ENCODE results near the gene B3GLCT. TPM values are rescaled to one million over a fixed set of nuclear protein-coding genes. Genes with fewer than 3 reads are reported as not detected.

B3GLCT gene
- total RNA-seq, 8 experiments from 2014 or later = 4.1 to 35.7 (median 7.8) TPM

- ATAC-seq (replicated peaks in 6 of 8) = peak in 2 of 8 experiments; percentile 28 to 33
- WGBS, 10 experiments = 7 to 91% (median 27%) methylated on average over 3 to 7 of the region's 24 CpGs; no CpG with 5 or more reads in 4 of the 10 experiments
- in situ Hi-C loops (cut with MboI; ENCODE audit: low pct_unique_long_range_greater_than_20kb in 2 of 9, low sequenced_read_pairs in 9 of 9, unreplicated experiment in 9 of 9) = no loop called here
- H3K27ac ChIP-seq = no peak overlapping the region
- no peaks in the 10 kb centered on the region for H3K4me1 ChIP-seq (replicated peaks in 1 of 2)
- no peak overlapping the region for H3K4me3 ChIP-seq
These were observed 152.7 kb downstream of the B3GLCT start for GRCh38 chr13:31352467-31352866.

DNA sequence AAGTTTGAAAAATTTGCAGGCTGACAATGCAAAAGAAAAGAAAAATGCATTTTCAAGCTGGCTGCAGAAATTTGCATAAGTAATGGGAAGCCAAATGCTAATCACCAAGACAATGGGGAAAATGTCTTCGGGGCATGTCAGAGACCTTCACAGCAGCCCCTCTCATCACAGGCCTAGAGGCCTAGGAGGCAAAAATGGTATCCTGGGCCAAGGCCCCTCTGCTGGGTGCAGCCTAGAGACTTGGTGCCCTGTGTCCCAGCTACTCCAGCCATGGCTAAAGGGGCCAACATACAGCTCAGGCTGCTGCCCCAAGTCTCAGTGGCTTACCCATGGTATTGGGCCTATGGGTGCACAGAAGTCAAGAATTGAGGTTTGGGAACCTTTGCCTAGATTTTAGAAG is 155.2 kb downstream of the B3GLCT start:
- no peak for ATAC-seq (replicated peaks in 6 of 8)
- H3K4me3 ChIP-seq = no peak overlapping the region
- no peaks in the 10 kb centered on the region for H3K4me1 ChIP-seq (replicated peaks in 1 of 2)
- 43 to 100% (median 75%) methylated on average over 1 of the region's 1 CpG; no CpG with 5 or more reads in 5 of the 10 experiments for WGBS, 10 experiments
- H3K27ac ChIP-seq = no peak overlapping the region
- in situ Hi-C loops (cut with MboI; ENCODE audit: low pct_unique_long_range_greater_than_20kb in 2 of 9, low sequenced_read_pairs in 9 of 9, unreplicated experiment in 9 of 9) = no loop called here

DNA sequence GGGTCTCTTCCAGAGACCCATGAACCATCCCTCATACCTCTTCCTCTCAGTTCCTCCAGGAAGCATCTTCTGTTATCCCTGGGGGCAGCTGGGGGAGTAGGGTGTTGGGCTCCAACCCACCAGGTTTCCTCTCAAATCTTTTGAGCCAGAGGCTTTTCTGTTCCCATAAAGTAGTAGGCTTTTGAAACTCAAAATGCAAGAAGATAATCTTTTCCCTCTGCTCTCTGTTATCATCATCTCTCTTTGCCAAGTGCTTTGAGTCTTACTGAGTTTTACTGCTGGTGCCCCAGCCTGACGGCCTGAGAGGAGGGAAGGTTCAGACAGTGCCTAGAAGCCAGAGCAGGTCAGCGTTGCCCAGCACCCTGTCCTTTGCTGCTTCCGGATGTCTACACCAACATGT is 157.2 kb downstream of the B3GLCT start:
- in situ Hi-C loops (cut with MboI; ENCODE audit: low pct_unique_long_range_greater_than_20kb in 2 of 9, low sequenced_read_pairs in 9 of 9, unreplicated experiment in 9 of 9) = no loop called here
- no peaks in the 10 kb centered on the region for H3K4me1 ChIP-seq (replicated peaks in 1 of 2)
- no peak overlapping the region for H3K27ac ChIP-seq
- H3K4me3 ChIP-seq = no peak overlapping the region
- ATAC-seq (replicated peaks in 6 of 8) = no peak
- 20 to 100% (median 86%) methylated on average over 1 to 3 of the region's 3 CpGs; no CpG with 5 or more reads in 2 of the 10 experiments for WGBS, 10 experiments

DNA sequence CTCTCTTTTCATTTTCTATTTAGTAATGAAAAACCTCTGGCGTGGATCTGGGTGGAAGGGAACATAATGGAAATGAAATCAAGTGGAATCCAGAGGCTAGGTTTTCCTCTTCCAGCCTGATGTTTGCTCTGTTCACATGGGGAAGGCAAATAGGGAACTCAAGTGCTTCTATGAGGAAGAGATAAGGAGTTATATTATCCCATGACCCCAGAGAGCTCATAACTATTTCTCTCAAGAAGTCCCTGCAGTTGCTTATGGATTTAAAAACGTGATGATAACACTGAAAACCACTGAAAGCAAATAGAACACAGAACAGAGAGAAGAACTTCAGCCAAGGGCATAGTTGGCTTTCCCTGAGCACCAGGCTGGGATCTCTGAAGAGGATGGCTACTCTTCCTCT is 157.8 kb downstream of the B3GLCT start:
- in situ Hi-C loops (cut with MboI; ENCODE audit: low pct_unique_long_range_greater_than_20kb in 2 of 9, low sequenced_read_pairs in 9 of 9, unreplicated experiment in 9 of 9) = no loop called here
- no peak for ATAC-seq (replicated peaks in 6 of 8)
- no peak overlapping the region for H3K27ac ChIP-seq
- no peak overlapping the region for H3K4me3 ChIP-seq
- 0 to 100% (median 25%) methylated on average over 1 to 2 of the region's 2 CpGs for WGBS, 10 experiments
- no peaks in the 10 kb centered on the region for H3K4me1 ChIP-seq (replicated peaks in 1 of 2)

DNA sequence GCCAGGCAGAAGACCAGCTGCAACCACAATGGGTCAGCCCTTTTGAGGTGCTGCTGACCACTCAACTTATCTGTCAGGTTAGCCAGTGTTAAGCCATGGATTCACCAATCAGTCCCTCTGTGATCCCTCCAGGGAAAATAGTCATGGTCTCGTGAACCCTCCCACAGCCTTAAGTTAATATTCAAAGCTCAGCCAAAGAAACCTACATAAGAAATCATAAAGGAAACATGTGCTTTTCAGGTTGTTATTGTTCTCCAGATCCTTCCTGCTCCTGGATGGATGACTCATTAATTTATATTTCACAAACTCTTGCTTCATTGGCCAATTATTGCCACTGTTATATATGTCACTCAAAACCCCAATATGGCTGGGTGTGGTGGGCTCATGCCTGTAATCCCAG is 161.9 kb downstream of the B3GLCT start:
- 33 to 100% (median 67%) methylated on average over 1 of the region's 1 CpG; no CpG with 5 or more reads in 6 of the 10 experiments for WGBS, 10 experiments
- in situ Hi-C loops (cut with MboI; ENCODE audit: low pct_unique_long_range_greater_than_20kb in 2 of 9, low sequenced_read_pairs in 9 of 9, unreplicated experiment in 9 of 9) = no loop called here
- ATAC-seq (replicated peaks in 6 of 8) = no peak
- Histone ChIP-seq H3K4me1 (replicated peaks in 1 of 2) (no peaks in the 10 kb centered on the region), H3K4me3 (no peak overlapping the region), H3K27ac (no peak overlapping the region)

GRCh38 chr13:31365630-31366029 is 165.9 kb downstream of the B3GLCT start:
- 25 to 100% (median 58%) methylated on average over 1 to 4 of the region's 4 CpGs; no CpG with 5 or more reads in 2 of the 10 experiments for WGBS, 10 experiments
- in situ Hi-C loops (cut with MboI; ENCODE audit: low pct_unique_long_range_greater_than_20kb in 2 of 9, low sequenced_read_pairs in 9 of 9, unreplicated experiment in 9 of 9) = no loop called here
- Histone ChIP-seq H3K27ac (no peak overlapping the region), H3K4me1 (replicated peaks in 1 of 2) (no peaks in the 10 kb centered on the region), H3K4me3 (no peak overlapping the region)
- no peak for ATAC-seq (replicated peaks in 6 of 8)

DNA sequence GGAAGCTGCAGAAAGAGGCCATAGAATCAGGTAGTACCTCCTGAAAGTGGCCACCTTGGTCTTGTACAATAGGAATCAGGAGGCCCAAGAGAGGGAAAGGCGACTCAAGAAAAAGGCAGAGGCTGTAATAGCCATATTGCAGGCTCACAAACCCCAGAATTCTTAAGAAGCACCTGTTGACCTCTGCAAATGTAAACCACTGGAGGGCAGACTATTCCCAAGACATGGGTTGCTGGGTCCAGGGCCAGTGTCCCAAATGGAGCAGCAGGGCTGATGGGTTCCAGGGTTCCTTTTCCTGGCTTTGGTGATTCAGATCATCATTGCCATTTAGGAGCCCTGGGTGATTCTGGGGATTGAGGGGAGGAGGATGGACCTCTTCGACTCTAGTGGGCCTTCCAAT is 167.6 kb downstream of the B3GLCT start:
- Histone ChIP-seq H3K4me3 (no peak overlapping the region), H3K27ac (no peak overlapping the region), H3K4me1 (replicated peaks in 1 of 2) (no peaks in the 10 kb centered on the region)
- no peak for ATAC-seq (replicated peaks in 6 of 8)
- in situ Hi-C loops (cut with MboI; ENCODE audit: low pct_unique_long_range_greater_than_20kb in 2 of 9, low sequenced_read_pairs in 9 of 9, unreplicated experiment in 9 of 9) = no loop called here
- WGBS, 10 experiments = 0 to 100% (median 100%) methylated on average over 1 of the region's 2 CpGs; no CpG with 5 or more reads in 7 of the 10 experiments

DNA sequence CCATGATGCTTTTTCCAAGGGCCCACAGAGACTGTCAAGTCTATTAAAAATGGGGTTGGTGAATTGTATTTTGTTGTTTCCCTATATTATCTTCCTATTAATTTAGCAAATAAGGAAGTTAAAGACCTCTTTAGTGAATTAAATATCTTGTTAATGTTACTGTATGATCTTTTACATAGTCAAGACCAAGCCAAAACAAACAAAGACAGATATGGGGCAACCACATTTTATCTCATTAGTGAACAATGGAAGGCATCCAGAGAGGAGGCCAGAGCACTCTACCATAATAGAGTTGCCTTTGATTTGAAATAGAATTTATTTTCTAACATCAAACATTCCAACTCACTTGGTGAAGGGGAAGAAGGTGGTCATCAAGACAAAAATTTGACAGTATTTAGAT is 169.4 kb downstream of the B3GLCT start:
- H3K27ac ChIP-seq = no peak overlapping the region
- in situ Hi-C loops (cut with MboI; ENCODE audit: low pct_unique_long_range_greater_than_20kb in 2 of 9, low sequenced_read_pairs in 9 of 9, unreplicated experiment in 9 of 9) = no loop called here
- no peak for ATAC-seq (replicated peaks in 6 of 8)
- H3K4me3 ChIP-seq = no peak overlapping the region
- H3K4me1 ChIP-seq (replicated peaks in 1 of 2) = no peaks in the 10 kb centered on the region

GRCh38 chr13:31372454-31372853 is 172.7 kb downstream of the B3GLCT start:
- in situ Hi-C loops (cut with MboI; ENCODE audit: low pct_unique_long_range_greater_than_20kb in 2 of 9, low sequenced_read_pairs in 9 of 9, unreplicated experiment in 9 of 9) = no loop called here
- Histone ChIP-seq H3K4me1 (replicated peaks in 1 of 2) (peaks cover 0 to 7% of the 10 kb centered on the region in 2 donors), H3K27ac (no peak overlapping the region), H3K4me3 (no peak overlapping the region)
- no peak for ATAC-seq (replicated peaks in 6 of 8)
- 0 to 100% (median 95%) methylated on average over 1 to 4 of the region's 4 CpGs; no CpG with 5 or more reads in 3 of the 10 experiments for WGBS, 10 experiments

- 0 to 26% (median 10%) methylated on average over 1 to 3 of the region's 3 CpGs; no CpG with 5 or more reads in 5 of the 10 experiments for WGBS, 10 experiments
- ATAC-seq (replicated peaks in 6 of 8) = no peak
- in situ Hi-C loops (cut with MboI; ENCODE audit: low pct_unique_long_range_greater_than_20kb in 2 of 9, low sequenced_read_pairs in 9 of 9, unreplicated experiment in 9 of 9) = no loop called here
- Histone ChIP-seq H3K4me3 (no peak overlapping the region), H3K27ac (no peak overlapping the region), H3K4me1 (replicated peaks in 1 of 2) (peaks cover 0 to 7% of the 10 kb centered on the region in 2 donors)
These were observed 174.9 kb downstream of the B3GLCT start for GRCh38 chr13:31374682-31375081.

DNA sequence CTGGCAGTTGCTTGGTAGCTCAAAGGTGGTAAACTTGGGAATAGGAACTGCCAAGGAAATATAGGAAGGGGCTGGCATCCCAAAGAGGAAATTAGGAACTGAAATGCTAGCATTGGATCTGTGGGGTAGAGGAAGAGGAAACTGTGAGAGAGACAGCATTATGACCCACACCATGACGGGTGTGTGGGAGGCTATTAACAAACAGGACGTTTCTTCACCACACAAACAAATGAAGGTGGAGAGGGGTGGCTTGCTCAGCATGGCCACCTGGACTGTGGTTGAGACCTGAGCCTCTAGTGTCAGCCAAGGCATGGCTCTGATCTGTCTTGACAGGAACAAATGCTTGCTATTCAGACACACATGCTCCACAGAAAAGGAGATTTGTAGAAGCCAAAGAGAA is 178.2 kb downstream of the B3GLCT start:
- no peak overlapping the region for H3K4me3 ChIP-seq
- no peak for ATAC-seq (replicated peaks in 6 of 8)
- 0 to 100% (median 60%) methylated on average over 1 to 2 of the region's 2 CpGs; no CpG with 5 or more reads in 3 of the 10 experiments for WGBS, 10 experiments
- no peak overlapping the region for H3K27ac ChIP-seq
- H3K4me1 ChIP-seq (replicated peaks in 1 of 2) = peaks cover 3 to 7% of the 10 kb centered on the region in 2 donors
- in situ Hi-C loops (cut with MboI; ENCODE audit: low pct_unique_long_range_greater_than_20kb in 2 of 9, low sequenced_read_pairs in 9 of 9, unreplicated experiment in 9 of 9) = no loop called here

- no peak overlapping the region for H3K27ac ChIP-seq
- H3K4me3 ChIP-seq = no peak overlapping the region
- 0 to 53% (median 11%) methylated on average over 1 to 4 of the region's 4 CpGs for WGBS, 10 experiments
- H3K4me1 ChIP-seq (replicated peaks in 1 of 2) = peaks cover 0 to 3% of the 10 kb centered on the region in 2 donors
- in situ Hi-C loops (cut with MboI; ENCODE audit: low pct_unique_long_range_greater_than_20kb in 2 of 9, low sequenced_read_pairs in 9 of 9, unreplicated experiment in 9 of 9) = no loop called here
- peak in 2 of 8 experiments; percentile 34 to 42 for ATAC-seq (replicated peaks in 6 of 8)
These were observed 180.9 kb downstream of the B3GLCT start for GRCh38 chr13:31380715-31381114.

Measured in motor neuron (in vitro differentiated cells).